HFFc6 (cell line): Measurements from ENCODE around the gene SLC16A5. TPM values are rescaled to one million over a fixed set of nuclear protein-coding genes. Genes with fewer than 3 reads are reported as not detected.
"Not testable (repeated sequence)": the region's sequence is repeated elsewhere in the genome, so short reads cannot be mapped to it uniquely, and the experiment has no call there.

ENCODE experiments used
- DNase-seq: peaks from one replicate; pipeline ENCODE4 v3.0.0-alpha.2; 2018
- H3K27ac Mint-ChIP-seq: 2 replicates; pipeline ENCODE4 v1.8.0; 2020; ENCODE audit warnings: mild to moderate bottlenecking, mixed read lengths
- H3K27me3 Mint-ChIP-seq: 2 replicates; pipeline ENCODE4 v1.8.0; 2021; ENCODE audit warnings: mild to moderate bottlenecking, moderate library complexity, mixed read lengths; ENCODE audit not compliant: insufficient read depth
- H3K36me3 Mint-ChIP-seq: 2 replicates; pipeline ENCODE4 v1.8.0; 2021; ENCODE audit warnings: low read depth, mixed read lengths
- H3K4me1 Mint-ChIP-seq: 2 replicates; pipeline ENCODE4 v1.8.0; 2020; ENCODE audit warnings: low read depth, mixed read lengths
- H3K4me3 Mint-ChIP-seq: 2 replicates; pipeline ENCODE4 v1.8.0; 2020; ENCODE audit warnings: mild to moderate bottlenecking, moderate library complexity, mixed read lengths
- H3K9me3 Mint-ChIP-seq: 2 replicates; pipeline ENCODE4 v1.8.0; 2020; ENCODE audit warnings: mild to moderate bottlenecking, mixed read lengths
- total RNA-seq, 6 experiments: library from RNA; stranded (reverse); fragmentation: NEBNext Ultra II Directional; extraction: Animal tissue kit (Norgen Biotek cat#: 25700); gene quantifications; 2 replicates in 1 of 6; 3 replicates in 5 of 6; pipeline ENCODE4 v1.2.3, GENCODE V29; 2021
- TF ChIP-seq, protein P1 (sequence below): fragments of 200-600 bp; sonication (generic); IDR thresholded peaks from 2 replicates; pipeline ENCODE4 v1.5.0; 2021; ENCODE audit warnings: antibody characterized with exemption, mild to moderate bottlenecking

Gene SLC16A5
- total RNA-seq, 6 experiments from 2014 or later, result 13.9 to 25.0 (median 21.1) TPM

GRCh38 chr17:75130059-75130631 is 42.4 kb downstream of the SLC16A5 start:
- Mint-ChIP-seq H3K9me3 (no peaks in the 10 kb centered on the region), H3K27me3 (peaks cover 6% of the 10 kb centered on the region; the same call in 1 of the 2 replicates), H3K36me3 (peaks cover 8% of the 10 kb centered on the region; the same call in 1 of the 2 replicates), H3K4me3 (peak overlapping the region; percentile 86), H3K4me1 (peaks cover 8% of the 10 kb centered on the region), H3K27ac (peak overlapping the region; percentile 78; the same call in 1 of the 2 replicates)
- TF ChIP-seq, protein P1, sequence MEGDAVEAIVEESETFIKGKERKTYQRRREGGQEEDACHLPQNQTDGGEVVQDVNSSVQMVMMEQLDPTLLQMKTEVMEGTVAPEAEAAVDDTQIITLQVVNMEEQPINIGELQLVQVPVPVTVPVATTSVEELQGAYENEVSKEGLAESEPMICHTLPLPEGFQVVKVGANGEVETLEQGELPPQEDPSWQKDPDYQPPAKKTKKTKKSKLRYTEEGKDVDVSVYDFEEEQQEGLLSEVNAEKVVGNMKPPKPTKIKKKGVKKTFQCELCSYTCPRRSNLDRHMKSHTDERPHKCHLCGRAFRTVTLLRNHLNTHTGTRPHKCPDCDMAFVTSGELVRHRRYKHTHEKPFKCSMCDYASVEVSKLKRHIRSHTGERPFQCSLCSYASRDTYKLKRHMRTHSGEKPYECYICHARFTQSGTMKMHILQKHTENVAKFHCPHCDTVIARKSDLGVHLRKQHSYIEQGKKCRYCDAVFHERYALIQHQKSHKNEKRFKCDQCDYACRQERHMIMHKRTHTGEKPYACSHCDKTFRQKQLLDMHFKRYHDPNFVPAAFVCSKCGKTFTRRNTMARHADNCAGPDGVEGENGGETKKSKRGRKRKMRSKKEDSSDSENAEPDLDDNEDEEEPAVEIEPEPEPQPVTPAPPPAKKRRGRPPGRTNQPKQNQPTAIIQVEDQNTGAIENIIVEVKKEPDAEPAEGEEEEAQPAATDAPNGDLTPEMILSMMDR, result no peak; the same call in 1 of the 2 replicates
- no peak for DNase-seq

DNA sequence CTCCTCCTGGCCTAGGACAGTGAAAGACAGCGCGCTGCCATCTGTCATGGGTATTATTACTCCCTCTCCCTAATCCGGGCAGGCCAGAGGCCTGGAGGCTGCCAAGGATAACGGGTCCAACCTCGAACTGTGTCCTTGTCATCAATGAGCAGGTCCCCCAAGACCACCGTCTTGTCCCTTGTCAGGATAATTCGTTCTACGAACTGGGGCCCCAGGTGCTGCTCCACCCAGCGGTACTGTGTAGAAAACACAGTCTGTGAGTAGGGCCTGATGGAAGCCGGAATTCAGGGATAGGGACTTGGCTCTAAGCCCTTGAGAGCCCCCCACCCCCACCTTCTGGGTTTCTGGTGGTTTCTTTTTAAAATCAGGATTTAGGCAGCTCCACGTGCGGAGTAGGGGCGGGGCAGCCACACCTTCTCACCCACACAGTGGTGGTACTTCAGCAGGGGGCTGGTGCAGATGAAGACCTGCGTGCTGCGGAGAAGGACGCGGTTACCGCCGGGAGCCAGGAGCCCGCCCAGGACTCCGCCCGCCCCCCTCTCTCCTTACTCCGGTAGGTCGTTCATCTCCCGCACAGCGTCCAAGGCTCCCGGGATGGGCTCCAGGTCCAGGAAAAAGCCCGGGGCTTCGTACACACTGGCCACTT is 43.0 kb downstream of the SLC16A5 start:
- H3K4me3 Mint-ChIP-seq, result peak overlapping the region; percentile 86
- peak; percentile 31 for DNase-seq
- H3K4me1 Mint-ChIP-seq, result peaks cover 7% of the 10 kb centered on the region
- peaks cover 8% of the 10 kb centered on the region; the same call in 1 of the 2 replicates for H3K36me3 Mint-ChIP-seq
- TF ChIP-seq, protein P1, result peak; percentile 34; the same call in 1 of the 2 replicates
- H3K9me3 Mint-ChIP-seq, result no peaks in the 10 kb centered on the region
- peaks cover 6% of the 10 kb centered on the region; the same call in 1 of the 2 replicates for H3K27me3 Mint-ChIP-seq
- H3K27ac Mint-ChIP-seq, result peak overlapping the region; percentile 78

DNA sequence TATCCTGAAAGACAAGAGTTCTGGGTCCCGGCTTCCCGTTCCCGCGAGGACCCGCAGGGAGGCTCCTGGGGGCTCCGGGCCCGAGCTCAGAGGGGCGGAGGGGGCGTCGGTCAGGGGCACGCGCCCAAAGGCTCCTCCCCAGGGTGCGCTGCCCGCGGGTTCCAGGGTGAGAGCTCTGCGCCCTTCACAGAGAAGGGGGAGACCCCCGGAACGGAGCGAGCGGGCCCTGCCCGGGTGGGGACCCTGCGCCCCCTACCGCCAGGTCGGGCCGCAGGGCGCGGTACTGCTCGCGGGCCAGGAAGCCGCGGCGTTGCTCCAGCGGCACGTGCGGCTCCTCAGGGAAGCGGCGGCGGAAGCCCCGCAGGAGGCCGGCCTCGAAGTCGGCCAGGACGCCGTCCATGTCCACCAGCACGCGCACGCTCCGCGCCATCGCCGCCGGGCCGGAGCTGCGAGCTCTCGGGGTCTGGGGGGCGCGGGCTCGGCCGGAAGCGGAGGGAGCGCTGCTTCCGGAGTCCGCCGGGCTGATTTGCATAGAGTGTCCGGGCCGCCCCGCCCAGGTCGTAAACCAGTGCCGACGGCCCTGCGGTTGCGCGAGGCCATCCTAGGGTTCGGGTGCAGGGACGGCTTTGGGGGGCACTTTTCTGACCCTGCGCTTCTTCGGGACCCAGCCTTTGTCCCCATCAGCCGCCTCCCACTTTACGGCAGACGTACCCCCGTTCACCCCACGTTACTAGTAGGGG is 43.7 kb downstream of the SLC16A5 start, which contains the start of gene NT5C:
NT5C (minus strand) TSS at position 465 of the 740 bp plus-strand sequence; CDS start at position 430, 35 bp downstream.
- peaks cover 8% of the 10 kb centered on the region; the same call in 1 of the 2 replicates for H3K36me3 Mint-ChIP-seq
- DNase-seq, result peak; percentile 66
- peaks cover 7% of the 10 kb centered on the region for H3K4me1 Mint-ChIP-seq
- peak within 1 kb of the TSS; percentile 89 for H3K4me3 Mint-ChIP-seq
- H3K27me3 Mint-ChIP-seq, result peaks cover 6% of the 10 kb centered on the region; the same call in 1 of the 2 replicates
- no peaks in the 10 kb centered on the region for H3K9me3 Mint-ChIP-seq
- peak within 1 kb of the TSS; percentile 91 for H3K27ac Mint-ChIP-seq
- TF ChIP-seq, protein P1, result peak; percentile 87

- H3K9me3 Mint-ChIP-seq, H3K36me3 Mint-ChIP-seq, DNase-seq, H3K27me3 Mint-ChIP-seq, H3K4me1 Mint-ChIP-seq: not testable (repeated sequence)
- peak overlapping the region; percentile 89 for H3K4me3 Mint-ChIP-seq
- peak overlapping the region; percentile 91 for H3K27ac Mint-ChIP-seq
Measured at GRCh38 chr17:75132018-75133000, 44.6 kb downstream of the SLC16A5 start.

DNA sequence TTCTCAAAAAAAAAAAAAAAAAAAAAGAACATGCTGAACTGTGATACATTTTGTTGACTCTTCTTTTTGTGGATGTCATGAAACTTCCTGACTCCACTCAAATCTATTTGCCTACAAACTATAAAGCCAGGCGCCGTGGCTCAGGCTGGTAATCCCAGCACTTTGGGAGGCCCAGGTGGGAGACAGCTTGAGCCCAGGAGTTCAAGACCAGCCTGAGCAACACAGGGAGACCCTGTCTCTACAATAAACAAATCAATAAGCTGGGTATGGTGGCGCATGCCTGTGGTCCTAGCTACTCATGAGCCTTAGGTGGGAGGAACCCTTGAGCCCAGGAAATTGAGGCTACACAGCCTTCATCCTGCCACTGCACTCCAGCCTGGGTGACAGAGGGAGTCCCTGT is 45.2 kb downstream of the SLC16A5 start:
- TF ChIP-seq, protein P1, result no peak
- Mint-ChIP-seq H3K9me3 (no peaks in the 10 kb centered on the region), H3K27ac (no peak overlapping the region), H3K4me1 (peaks cover 7% of the 10 kb centered on the region), H3K36me3 (peaks cover 8% of the 10 kb centered on the region; the same call in 1 of the 2 replicates), H3K27me3 (peaks cover 6% of the 10 kb centered on the region; the same call in 1 of the 2 replicates), H3K4me3 (no peak overlapping the region)
- no peak for DNase-seq

DNA sequence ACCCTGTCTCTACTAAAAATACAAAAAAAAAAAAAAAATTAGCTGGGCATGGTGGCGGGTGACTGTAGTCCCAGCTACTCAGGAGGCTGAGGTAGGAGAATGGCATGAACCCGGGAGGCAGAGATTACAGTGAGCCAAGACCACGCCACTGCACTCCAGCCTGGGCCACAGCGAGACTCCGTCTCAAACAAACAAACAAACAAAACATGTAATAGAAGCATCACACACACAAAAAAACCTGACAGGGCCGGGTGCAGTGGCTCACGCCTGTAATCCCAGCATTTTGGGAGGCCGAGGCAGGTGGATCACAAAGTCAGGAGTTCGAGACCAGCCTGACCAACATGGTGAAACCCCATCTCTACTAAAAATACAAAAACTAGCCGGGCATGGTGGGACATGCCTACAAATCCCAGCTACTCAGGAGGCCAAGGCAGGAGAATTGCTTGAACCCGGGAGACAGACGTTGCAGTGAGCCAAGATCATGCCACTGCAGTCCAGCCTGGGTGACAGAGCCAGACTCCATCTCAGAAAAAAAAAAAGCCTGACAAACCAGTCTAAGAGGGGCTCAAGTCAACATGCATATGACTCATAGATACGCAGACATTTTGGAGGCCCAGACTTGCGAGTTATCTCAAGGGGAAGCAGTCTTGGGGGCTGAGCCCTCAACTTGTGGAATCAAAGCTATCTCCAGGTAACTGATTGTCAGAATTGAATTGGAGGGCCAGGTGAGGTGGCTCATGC is 46.0 kb downstream of the SLC16A5 start:
- DNase-seq, H3K9me3 Mint-ChIP-seq, H3K4me3 Mint-ChIP-seq, H3K27me3 Mint-ChIP-seq, H3K36me3 Mint-ChIP-seq, H3K27ac Mint-ChIP-seq, H3K4me1 Mint-ChIP-seq: not testable (repeated sequence)
